Mucosa of gallbladder (tissue), 1 donor: Measurements from ENCODE around the gene LUZP1. TPM values are rescaled to one million over a fixed set of nuclear protein-coding genes. Genes with fewer than 3 reads are reported as not detected.
"Not testable (repeated sequence)": the region's sequence is repeated elsewhere in the genome, so short reads cannot be mapped to it uniquely, and the experiment has no call there.

ENCODE experiments used
- DNase-seq: peaks from one replicate; pipeline ENCODE4 v3.0.0-alpha.2; 2020; ENCODE audit warnings: low spot score
- total RNA-seq: library from RNA; stranded (reverse); gene quantifications from one replicate; pipeline ENCODE4 v1.2.1, GENCODE V29; 2021
- donor health status: DM: no; HTN: no; CAD: no.

Gene LUZP1
- total RNA-seq, 1 donor from 2014 or later: 40.8 TPM

- not testable (repeated sequence) for DNase-seq
Measured at GRCh38 chr1:23188936-23189452, 20.3 kb upstream of the LUZP1 start.

DNA sequence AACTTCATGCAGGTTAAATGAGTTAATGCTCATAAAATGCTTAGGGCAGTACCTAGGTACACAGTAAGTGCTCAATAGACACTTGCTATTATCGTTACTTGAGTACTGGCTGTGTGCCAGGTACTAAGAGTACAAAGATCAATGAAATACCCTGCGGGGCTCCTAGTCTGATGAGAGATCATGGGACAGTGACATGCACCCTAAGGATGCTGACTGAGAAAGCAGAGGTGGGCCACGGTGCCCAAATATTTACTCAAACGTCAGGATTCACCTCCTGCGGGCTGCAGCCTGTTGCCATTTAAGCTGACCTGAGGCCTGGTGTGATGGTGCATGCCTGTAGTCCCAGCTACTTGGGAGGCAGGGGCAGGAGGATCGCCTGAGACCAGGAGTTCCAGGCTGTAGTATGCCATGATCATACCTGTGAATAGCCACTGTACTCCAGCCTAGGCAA, 19.8 kb upstream of the LUZP1 start:
- no peak for DNase-seq

GRCh38 chr1:23187637-23188036, 19.0 kb upstream of the LUZP1 start:
- DNase-seq: peak; percentile 41

DNA sequence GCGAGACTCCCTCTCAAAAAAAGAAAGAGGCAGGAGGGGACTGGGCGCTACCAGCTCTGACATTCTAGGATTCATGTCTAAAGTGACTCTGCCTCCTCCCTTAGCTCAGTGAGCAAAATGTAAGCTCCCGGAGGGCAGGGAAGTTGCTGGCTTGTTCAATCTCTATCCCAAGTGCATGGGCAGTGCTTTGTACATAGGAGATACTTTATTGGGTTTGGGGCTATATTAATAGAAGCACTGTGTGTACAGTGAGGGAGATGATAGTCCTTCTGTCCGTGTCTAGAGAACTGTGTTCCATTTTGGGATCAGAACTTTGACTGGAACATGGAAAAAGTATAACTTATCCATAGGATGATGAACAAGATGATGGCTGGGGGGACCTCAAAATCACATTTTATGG, 16.7 kb upstream of the LUZP1 start:
- no peak for DNase-seq

DNA sequence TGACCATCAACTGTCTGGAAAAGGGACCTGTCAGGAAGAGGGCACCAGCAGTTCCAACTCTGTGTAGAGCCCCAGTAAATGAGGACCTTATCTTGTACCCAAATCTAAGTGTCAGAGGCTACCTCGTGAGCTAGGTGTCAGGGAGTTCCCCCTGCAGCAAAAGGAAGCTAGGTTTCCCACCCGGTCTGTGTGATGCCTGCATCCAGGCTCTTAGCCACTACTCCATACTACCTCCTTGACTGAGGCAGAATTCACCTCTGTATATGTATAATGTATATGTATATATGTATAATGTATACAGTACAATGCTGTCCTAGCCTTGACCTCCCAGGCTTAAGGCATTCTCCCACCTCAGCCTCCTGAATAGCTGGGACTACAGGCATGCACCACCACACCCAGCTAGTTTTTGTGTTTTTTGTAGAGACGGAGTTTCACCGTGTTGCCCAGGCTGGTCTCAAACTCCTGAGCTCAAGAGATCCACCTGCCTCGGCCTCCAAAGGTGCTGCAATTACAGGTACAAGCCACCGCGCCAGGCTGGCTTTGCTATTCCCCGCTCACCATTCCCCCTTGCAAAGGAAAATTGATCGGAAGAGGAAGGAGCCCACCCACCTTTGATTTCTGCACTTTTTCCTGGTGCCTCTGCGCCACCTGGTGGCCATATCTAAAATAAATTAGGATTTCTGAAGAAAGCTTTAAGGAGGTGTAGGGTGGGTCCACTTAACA, 15.7 kb upstream of the LUZP1 start:
- DNase-seq: no peak

DNA sequence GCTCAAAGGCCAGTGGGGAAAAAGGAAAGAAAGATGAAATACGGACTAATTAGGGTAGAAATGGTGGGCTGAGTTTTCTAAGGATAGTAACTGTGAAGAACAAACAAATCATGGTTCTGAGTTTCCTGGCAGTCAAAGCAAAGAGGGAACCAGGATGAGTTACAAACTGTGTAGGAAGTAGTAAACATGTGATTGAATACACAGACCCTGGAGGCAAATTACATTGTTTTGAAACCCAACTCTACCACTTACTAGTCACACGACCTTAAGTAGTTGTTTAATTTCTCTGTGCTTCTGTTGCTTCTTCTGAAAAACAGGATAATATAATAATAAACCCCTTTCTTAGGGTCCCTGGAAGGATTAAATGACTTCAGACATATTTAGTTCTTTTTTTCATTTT, 11.2 kb upstream of the LUZP1 start:
- DNase-seq: no peak

- no peak for DNase-seq
Measured at GRCh38 chr1:23178950-23179349, 10.3 kb upstream of the LUZP1 start.

DNA sequence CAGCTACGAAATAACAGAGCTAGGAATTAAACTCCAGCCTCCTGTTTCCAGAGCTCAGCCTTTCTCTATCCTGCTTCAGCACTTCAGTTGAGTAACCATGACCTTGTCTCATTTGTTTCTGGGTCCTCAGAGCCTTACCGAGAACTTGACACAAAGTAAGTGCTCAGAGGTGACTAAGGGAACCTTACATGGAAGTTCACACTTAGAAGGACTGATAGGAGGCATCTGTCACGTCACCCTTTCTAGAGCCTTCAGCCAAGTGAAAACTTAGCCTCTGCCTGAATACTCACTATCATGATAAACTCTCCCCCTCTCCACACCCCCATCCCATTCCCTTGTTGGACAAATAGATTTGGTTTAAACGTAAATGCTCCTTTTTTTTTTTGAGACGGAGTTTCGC, 9.8 kb upstream of the LUZP1 start:
- DNase-seq: no peak

DNA sequence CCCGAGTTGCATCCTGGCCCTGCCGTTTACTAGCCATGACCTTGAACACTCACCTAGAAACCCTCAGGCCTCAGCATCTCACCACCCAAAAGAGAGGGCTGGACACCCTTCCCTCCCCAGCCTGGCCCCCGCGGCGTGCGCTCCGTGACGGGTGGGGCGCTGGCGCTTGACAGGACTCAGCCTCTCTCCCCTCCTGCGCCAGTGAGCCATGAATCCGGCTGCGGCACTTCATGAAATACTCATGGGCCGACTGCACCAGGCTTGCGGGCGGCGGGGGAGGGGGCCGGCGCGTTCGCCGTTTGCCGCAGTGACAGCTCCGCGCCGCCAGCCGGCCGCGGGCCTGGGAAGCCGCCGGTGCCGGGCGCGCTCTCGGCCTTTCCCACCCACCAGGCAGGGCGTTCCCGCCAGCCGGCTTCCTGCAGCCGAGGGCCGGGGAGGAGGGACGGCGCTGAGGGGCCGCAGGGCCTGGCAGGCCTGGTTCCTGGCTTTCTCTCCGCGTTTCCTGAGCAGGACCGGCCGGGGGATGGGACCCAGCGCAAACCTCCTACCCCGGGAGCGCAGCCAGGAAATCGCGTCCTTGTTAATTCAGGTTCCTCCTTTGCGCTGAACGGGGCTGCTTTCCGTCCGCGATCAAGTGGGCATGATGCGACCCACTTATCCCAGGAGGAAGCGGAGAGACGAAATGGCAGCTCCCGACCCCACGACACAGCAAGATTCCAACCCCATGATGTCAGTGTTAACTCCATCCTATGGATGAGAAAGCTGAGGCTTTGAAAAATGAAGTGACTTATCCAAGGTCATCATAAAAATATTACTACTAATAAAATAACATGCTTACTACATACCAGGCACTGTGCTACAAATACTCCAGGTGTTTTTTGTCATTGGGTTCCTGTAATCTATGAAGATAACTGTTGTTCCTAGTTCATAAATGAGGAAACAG, 9.1 kb upstream of the LUZP1 start:
- peak; percentile 68 for DNase-seq

- DNase-seq: no peak
Measured at GRCh38 chr1:23177031-23177430, 8.4 kb upstream of the LUZP1 start.

- DNase-seq: no peak
Measured at GRCh38 chr1:23174426-23175110, 5.9 kb upstream of the LUZP1 start.

DNA sequence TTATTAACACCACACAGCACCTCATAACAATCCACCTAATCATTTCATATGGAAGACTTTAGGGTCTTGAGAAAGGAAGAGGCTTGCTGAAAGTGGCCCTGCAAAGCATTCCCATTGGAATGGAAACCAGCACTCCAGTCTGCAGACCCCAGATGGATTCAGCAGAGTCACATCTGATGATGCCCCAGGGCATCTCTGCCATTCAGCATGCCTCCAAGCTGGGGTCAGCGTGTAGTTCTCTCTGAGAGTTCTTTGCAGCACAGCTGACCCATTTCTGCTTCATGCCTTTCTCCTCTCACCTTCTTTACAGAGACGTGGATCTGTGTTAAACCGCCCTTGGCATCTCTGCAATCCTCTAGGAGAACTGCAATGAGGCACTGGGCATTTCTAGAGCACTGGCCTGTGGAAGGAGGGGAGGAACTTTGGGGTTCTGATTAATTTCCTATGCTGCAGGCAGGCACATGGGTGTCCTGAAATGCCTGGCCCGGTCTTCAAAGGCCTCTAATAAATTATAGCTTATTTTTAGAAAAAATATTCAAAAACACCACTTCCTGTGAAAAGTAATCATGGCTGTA, 2.6 kb upstream of the LUZP1 start:
- DNase-seq: no peak

- DNase-seq: peak; percentile 55
Measured at GRCh38 chr1:23169727-23170335, 1.2 kb upstream of the LUZP1 start.

GRCh38 chr1:23169195-23169575, 529 bp upstream of the LUZP1 start:
- no peak for DNase-seq

- peak; percentile 12 for DNase-seq
Measured at GRCh38 chr1:23168079-23168444, 594 bp downstream of the LUZP1 start.

GRCh38 chr1:23167353-23168078, 1.1 kb downstream of the LUZP1 start:
- peak; percentile 23 for DNase-seq

DNA sequence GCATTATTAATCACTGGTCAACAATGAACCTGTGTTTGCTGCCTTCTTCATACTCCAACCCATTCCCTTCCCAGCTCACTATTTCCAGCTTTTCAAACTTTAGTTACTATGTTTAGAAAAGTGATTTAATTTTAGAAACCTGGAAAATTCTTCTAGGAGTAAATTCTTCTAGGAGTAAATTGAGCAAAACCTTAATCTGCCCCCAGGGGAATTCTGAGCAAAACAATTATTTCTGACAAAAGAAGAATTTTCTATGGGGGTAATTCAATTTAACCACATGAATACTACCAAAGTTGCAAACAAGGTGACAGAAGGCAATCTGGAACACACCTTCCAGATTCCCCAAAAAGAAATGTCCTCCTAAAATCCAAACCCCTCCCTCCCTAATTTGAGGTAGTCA, 1.8 kb downstream of the LUZP1 start:
- DNase-seq: no peak

DNA sequence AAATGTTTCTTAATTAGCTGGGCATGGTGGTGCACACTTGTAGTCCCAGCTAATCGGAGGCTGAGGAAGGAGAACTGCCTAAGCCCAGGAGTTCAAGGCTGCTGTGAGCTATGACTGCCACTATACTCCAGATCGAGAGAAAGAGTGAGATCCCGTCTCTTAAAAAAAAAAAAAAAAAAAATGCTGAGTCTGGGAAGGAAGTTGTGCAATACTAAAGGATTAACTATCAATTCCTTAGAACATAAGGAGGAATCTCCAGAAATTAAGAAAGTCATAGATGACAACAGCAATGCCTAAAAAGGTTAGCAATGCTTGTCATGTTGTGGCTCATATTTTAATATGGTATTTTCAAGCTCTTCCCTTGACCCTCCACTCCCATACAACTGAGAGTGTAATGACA, 5.3 kb downstream of the LUZP1 start:
- DNase-seq: no peak

- no peak for DNase-seq
Measured at GRCh38 chr1:23159963-23160877, 8.4 kb downstream of the LUZP1 start.

DNA sequence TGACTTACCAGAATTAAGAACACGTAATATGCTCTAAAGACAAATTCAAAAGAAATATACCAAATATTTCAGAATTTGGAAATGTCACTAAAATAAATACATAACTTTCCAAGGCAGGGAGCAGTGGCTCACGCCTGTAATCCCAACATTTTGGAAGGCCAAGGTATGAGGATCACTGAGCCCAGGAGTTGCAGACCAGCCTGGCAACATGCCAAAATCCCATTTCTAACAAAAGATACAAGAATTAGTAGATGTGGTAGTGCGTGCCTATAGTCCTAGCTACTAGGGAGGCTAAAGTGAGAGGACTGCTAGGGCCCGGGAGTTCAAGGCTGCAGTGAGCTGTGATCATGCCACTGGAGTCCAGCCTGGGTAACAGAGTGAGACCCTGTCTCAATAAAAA, 11.7 kb downstream of the LUZP1 start:
- no peak for DNase-seq
